Smooth muscle cell (in vitro differentiated cells): ENCODE data around the gene ZNF423. TPM values are rescaled to one million over a fixed set of nuclear protein-coding genes. Genes with fewer than 3 reads are reported as not detected.

Experiments used
- DNase-seq: peaks from one replicate; lab custom pipeline; 2025; ENCODE audit not compliant: unreplicated experiment; lab: John Stamatoyannopoulos, UW
- H2AFZ ChIP-seq: fragments of 200-600 bp; sonication (generic); 2 replicates; pipeline ENCODE4 v1.6.0; 2016; ENCODE audit warnings: antibody characterized with exemption, low read depth, mild to moderate bottlenecking
- H3F3A ChIP-seq: fragments of 200-600 bp; sonication (generic); 2 replicates; pipeline ENCODE4 v1.6.0; 2017; ENCODE audit warnings: antibody characterized with exemption, low read depth
- H3K27ac ChIP-seq: fragments of 200-600 bp; sonication (generic); 2 replicates; pipeline ENCODE4 v1.5.1; 2016; ENCODE audit warnings: low read depth, mild to moderate bottlenecking
- H3K27me3 ChIP-seq: fragments of 200-600 bp; sonication (generic); 2 replicates; pipeline ENCODE4 v1.6.1; 2016; ENCODE audit warnings: low read depth, mild to moderate bottlenecking
- H3K36me3 ChIP-seq: fragments of 200-600 bp; sonication (generic); 2 replicates; pipeline ENCODE4 v1.5.1; 2016; ENCODE audit warnings: low read depth
- H3K4me1 ChIP-seq: fragments of 200-600 bp; sonication (generic); 2 replicates; pipeline ENCODE4 v1.5.1; 2016; ENCODE audit warnings: low read depth
- H3K4me2 ChIP-seq: fragments of 200-600 bp; sonication (generic); 2 replicates; pipeline ENCODE4 v1.6.0; 2016; ENCODE audit warnings: mild to moderate bottlenecking
- H3K4me3 ChIP-seq: fragments of 200-600 bp; sonication (generic); 2 replicates; pipeline ENCODE4 v1.5.1; 2016; ENCODE audit warnings: mild to moderate bottlenecking
- H3K79me2 ChIP-seq: fragments of 200-600 bp; sonication (generic); 2 replicates; pipeline ENCODE4 v1.6.0; 2016; ENCODE audit warnings: low read depth, mild to moderate bottlenecking
- H3K9ac ChIP-seq: fragments of 200-600 bp; sonication (generic); 2 replicates; pipeline ENCODE4 v1.6.0; 2016; ENCODE audit warnings: low read depth
- H3K9me3 ChIP-seq: fragments of 200-600 bp; sonication (generic); replicated peaks from 2 replicates; pipeline ENCODE4 v1.5.1; 2016; ENCODE audit warnings: low read depth
- H4K20me1 ChIP-seq: fragments of 200-600 bp; sonication (generic); 2 replicates; pipeline ENCODE4 v1.6.0; 2016; ENCODE audit warnings: low read depth
- CTCF ChIP-seq: fragments of 200-600 bp; sonication (generic); IDR thresholded peaks from 2 replicates; pipeline ENCODE4 v1.5.1; 2017; ENCODE audit warnings: borderline replicate concordance, mild to moderate bottlenecking, antibody characterized with exemption; ENCODE audit not compliant: insufficient read depth, poor library complexity, severe bottlenecking
- WGBS: methylation state at CpG from one replicate; pipeline ENCODE4 v1.1.7; 2016; ENCODE audit warnings: low lambda C conversion rate; 5-methylcytosine and 5-hydroxymethylcytosine counted together
- polyA plus RNA-seq: library from polyadenylated mRNA; unstranded; fragments of >200 nt; fragmentation: Nextera tagmentation; extraction: Ambion mirVana; gene quantifications from 2 replicates; pipeline ENCODE4 v1.2.1, GENCODE V29; 2016
- total RNA-seq: library from RNA; depleted of rRNA; stranded (reverse); fragments of >200 nt; gene quantifications from 2 replicates; pipeline ENCODE4 v1.2.3, GENCODE V29; 2014

Gene ZNF423
- total and polyA plus RNA-seq, 2 experiments from 2014 or later, result 6.9 to 7.0 TPM

DNA sequence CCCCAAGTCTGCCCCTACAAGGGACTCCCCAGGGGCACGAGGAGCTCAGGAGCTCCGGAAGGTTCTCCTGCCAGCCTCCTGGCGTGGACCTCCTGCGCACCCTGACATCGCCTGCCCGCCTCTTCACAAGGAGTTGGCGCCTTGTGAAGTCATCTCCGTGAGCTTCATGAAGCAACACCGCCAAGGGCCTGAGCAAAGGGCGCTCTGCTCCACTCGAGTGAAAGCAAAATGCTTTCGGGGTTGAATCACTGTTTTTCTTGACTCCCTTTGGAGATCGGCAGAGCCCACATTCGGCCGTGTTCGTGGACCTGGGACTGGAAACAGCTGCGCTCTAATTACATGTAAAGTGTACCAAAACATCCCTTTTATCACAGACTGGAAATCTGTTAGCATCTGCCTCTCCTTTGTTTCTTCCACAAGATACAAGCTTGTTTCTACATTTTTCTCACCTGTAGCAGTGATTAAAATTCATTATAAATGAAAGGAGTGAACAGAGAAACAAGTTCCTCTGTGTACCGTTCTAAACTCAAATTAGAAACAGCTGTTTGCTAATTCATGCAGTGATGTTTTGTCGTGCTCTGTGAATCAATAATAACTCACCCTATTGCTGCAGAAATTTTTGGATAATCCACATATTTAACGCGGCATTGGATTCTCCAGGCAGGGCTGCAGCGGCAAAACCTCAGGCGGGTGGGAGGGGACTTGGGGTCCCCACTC lies 203.3 kb downstream of the ZNF423 start:
- H2AFZ ChIP-seq, result no peak overlapping the region
- no peaks in the 10 kb centered on the region for H3K79me2 ChIP-seq
- no peak overlapping the region for H3K4me2 ChIP-seq
- H3F3A ChIP-seq, result no peaks in the 10 kb centered on the region
- no peaks in the 10 kb centered on the region for H3K9me3 ChIP-seq
- no peaks in the 10 kb centered on the region for H4K20me1 ChIP-seq
- no peak for TF ChIP-seq CTCF
- no peak overlapping the region for H3K9ac ChIP-seq
- no peaks in the 10 kb centered on the region for H3K4me1 ChIP-seq
- H3K4me3 ChIP-seq, result no peak overlapping the region
- 77% methylated on average over 23 of the region's 23 CpGs for WGBS
- H3K36me3 ChIP-seq, result no peaks in the 10 kb centered on the region
- no peaks in the 10 kb centered on the region for H3K27me3 ChIP-seq
- no peak overlapping the region for H3K27ac ChIP-seq
- DNase-seq, result no peak

DNA sequence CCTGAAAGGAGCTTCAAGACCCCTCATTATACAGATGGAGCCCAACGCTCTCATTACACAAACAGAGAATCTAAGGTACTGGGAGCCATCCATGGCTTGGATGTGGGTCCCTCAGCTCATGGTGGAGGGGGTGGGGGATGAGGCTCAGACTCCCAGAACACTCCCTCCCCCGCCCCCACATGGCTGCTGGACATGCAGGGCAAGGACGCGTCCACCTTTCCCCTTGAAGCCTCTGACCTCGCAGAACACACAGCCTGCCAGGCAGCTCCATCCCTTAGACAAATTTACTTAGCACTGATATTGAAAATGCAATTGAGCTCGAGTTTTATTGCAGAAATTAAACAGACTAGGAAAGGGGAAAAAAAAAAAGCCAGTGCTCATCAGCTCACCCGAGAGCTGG lies 203.9 kb downstream of the ZNF423 start:
- H3K9ac ChIP-seq, result no peak overlapping the region
- no peaks in the 10 kb centered on the region for H3K79me2 ChIP-seq
- no peak overlapping the region for H3K4me2 ChIP-seq
- no peaks in the 10 kb centered on the region for H3K27me3 ChIP-seq
- 86% methylated on average over 7 of the region's 7 CpGs for WGBS
- H2AFZ ChIP-seq, result no peak overlapping the region
- no peak overlapping the region for H3K27ac ChIP-seq
- no peaks in the 10 kb centered on the region for H3K9me3 ChIP-seq
- no peaks in the 10 kb centered on the region for H3K4me1 ChIP-seq
- no peak overlapping the region for H3K4me3 ChIP-seq
- DNase-seq, result no peak
- H3F3A ChIP-seq, result no peaks in the 10 kb centered on the region
- H3K36me3 ChIP-seq, result no peaks in the 10 kb centered on the region
- H4K20me1 ChIP-seq, result no peaks in the 10 kb centered on the region
- no peak for TF ChIP-seq CTCF

- WGBS, result 75% methylated on average over 4 of the region's 4 CpGs
- no peak overlapping the region for H3K27ac ChIP-seq
- no peak for DNase-seq
These were observed 204.7 kb downstream of the ZNF423 start for GRCh38 chr16:49651226-49651625.

More at GRCh38 chr16:49651226-49651625, 204.7 kb downstream of the ZNF423 start:
- Histone ChIP-seq H3F3A (no peaks in the 10 kb centered on the region), H3K9ac (no peak overlapping the region), H4K20me1 (no peaks in the 10 kb centered on the region), H3K79me2 (no peaks in the 10 kb centered on the region), H3K27me3 (no peaks in the 10 kb centered on the region), H3K4me3 (no peak overlapping the region), H3K4me2 (no peak overlapping the region), H3K9me3 (no peaks in the 10 kb centered on the region), H3K36me3 (no peaks in the 10 kb centered on the region), H2AFZ (no peak overlapping the region), H3K4me1 (no peaks in the 10 kb centered on the region)
- no peak for TF ChIP-seq CTCF
